Dermis blood vessel endothelial cell (primary cell): Measurements from ENCODE around the gene WWC1. TPM values are rescaled to one million over a fixed set of nuclear protein-coding genes. Genes with fewer than 3 reads are reported as not detected.

ENCODE experiments used
- total RNA-seq: library from RNA; depleted of rRNA; stranded (reverse); fragments of >200 nt; gene quantifications from 2 replicates; pipeline ENCODE4 v1.2.3, GENCODE V29; 2014

WWC1 gene
- total RNA-seq, 1 donor from 2014 or later, result 26.2 TPM

Other genes with a start within 250 kb of the WWC1 start
- gene RARS1, start 194.8 kb downstream of the WWC1 start, total RNA-seq, result 141 and 175 TPM in 2 replicates
- 0.74 and 1.4 TPM in 2 replicates for gene FBLL1, start 237.7 kb downstream of the WWC1 start, total RNA-seq